ENCODE results near the gene LRATD1. TPM values are rescaled to one million over a fixed set of nuclear protein-coding genes. Genes with fewer than 3 reads are reported as not detected.

Gene LRATD1
- total RNA-seq, 1 experiment from 2014 or later = 15.4 TPM

DNA sequence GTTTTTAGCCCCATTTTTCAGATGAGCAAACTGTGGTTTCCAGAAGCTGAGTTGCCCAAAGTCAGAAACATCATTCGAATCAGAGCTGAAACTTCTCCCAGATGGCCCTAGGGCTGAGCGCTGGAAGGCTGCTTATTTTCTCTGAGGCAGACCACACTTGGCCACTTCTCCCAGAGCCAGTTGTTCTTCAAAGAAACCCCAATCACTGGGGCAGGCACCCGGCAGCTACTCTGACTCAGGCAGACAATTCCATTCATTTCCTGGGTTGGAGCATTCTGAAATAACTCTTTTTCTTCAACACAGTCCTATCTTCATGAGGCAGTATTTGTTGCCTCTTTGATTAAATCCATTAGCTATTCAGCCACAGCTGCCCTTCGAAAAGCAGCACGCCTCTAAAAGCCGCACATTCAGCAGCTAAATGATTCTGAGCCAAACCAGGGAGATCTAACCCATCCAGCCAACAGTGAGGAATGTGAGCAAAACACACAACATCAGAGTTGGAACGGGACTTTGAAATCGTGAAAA is 40.9 kb downstream of the LRATD1 start:
- TF ChIP-seq, protein P1, sequence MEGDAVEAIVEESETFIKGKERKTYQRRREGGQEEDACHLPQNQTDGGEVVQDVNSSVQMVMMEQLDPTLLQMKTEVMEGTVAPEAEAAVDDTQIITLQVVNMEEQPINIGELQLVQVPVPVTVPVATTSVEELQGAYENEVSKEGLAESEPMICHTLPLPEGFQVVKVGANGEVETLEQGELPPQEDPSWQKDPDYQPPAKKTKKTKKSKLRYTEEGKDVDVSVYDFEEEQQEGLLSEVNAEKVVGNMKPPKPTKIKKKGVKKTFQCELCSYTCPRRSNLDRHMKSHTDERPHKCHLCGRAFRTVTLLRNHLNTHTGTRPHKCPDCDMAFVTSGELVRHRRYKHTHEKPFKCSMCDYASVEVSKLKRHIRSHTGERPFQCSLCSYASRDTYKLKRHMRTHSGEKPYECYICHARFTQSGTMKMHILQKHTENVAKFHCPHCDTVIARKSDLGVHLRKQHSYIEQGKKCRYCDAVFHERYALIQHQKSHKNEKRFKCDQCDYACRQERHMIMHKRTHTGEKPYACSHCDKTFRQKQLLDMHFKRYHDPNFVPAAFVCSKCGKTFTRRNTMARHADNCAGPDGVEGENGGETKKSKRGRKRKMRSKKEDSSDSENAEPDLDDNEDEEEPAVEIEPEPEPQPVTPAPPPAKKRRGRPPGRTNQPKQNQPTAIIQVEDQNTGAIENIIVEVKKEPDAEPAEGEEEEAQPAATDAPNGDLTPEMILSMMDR (IDR thresholded peaks at IDR 0.05; ENCODE audit: unreplicated experiment) = no peak
- no peaks in the 10 kb centered on the region for H3K9me3 Mint-ChIP-seq (ENCODE audit: low read depth, unreplicated experiment)
- no peaks in the 10 kb centered on the region for H3K4me1 Mint-ChIP-seq (ENCODE audit: low read depth, unreplicated experiment)
- no peak for DNase-seq
- CTCF ChIA-PET = no interaction called here
- H3K36me3 Mint-ChIP-seq (ENCODE audit: insufficient read depth, unreplicated experiment) = no peaks in the 10 kb centered on the region
- intact Hi-C loops (cut with micrococcal nuclease; ENCODE audit: unreplicated experiment) = no loop called here
- BruUV-seq (replicated peaks) = no TSS peak
- H3K27ac Mint-ChIP-seq (ENCODE audit: unreplicated experiment) = no peak overlapping the region
- H3K4me3 Mint-ChIP-seq (ENCODE audit: low read depth, unreplicated experiment) = no peak overlapping the region
- no peaks in the 10 kb centered on the region for H3K27me3 Mint-ChIP-seq (ENCODE audit: unreplicated experiment)

DNA sequence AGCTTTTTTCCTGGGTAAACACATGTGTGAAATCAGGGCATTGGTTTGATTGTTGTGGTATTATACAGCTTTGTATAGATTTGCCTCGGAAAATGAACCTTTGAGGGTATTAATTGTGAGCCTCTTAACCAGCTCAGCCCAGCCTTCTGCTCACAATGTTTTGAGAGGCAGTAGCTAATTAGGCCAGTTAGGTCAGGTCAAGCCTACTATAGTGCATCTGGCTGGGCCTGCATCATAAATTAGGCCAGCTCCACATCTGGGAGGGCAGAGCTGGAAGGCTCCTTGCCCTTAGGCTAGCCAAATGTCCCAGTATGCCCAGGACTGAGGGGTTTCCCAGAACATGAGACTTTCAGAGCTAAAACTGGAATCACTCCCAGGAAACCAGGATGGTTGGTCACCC is 43.0 kb downstream of the LRATD1 start:
- Mint-ChIP-seq H3K36me3 (ENCODE audit: insufficient read depth, unreplicated experiment) (no peaks in the 10 kb centered on the region), H3K27ac (ENCODE audit: unreplicated experiment) (no peak overlapping the region), H3K9me3 (ENCODE audit: low read depth, unreplicated experiment) (no peaks in the 10 kb centered on the region), H3K27me3 (ENCODE audit: unreplicated experiment) (no peaks in the 10 kb centered on the region), H3K4me3 (ENCODE audit: low read depth, unreplicated experiment) (no peak overlapping the region), H3K4me1 (ENCODE audit: low read depth, unreplicated experiment) (no peaks in the 10 kb centered on the region)
- intact Hi-C loops (cut with micrococcal nuclease; ENCODE audit: unreplicated experiment) = no loop called here
- no TSS peak for BruUV-seq (replicated peaks)
- CTCF ChIA-PET = no interaction called here
- no peak for DNase-seq
- TF ChIP-seq, protein P1 (IDR thresholded peaks at IDR 0.05; ENCODE audit: unreplicated experiment) = no peak

DNA sequence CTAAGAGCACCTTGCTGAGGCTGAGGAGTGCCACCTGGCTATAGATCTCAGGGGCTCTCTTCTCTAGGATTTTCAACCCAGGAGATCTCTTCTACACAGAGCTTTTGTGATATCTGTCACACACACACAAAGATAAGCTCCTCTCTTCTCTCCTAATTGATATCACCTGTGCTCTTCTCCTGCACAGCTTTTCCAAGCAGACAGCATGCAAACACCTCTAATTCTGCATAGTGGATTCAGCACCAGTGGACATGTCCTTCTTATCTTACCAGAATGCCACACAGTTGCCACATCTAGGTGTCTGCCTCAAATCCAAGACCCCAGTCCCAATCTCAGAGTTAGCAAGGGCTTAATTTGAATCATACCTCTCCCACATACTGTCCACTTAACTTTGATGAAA is 43.9 kb downstream of the LRATD1 start:
- Mint-ChIP-seq H3K9me3 (ENCODE audit: low read depth, unreplicated experiment) (no peaks in the 10 kb centered on the region), H3K27ac (ENCODE audit: unreplicated experiment) (no peak overlapping the region), H3K4me1 (ENCODE audit: low read depth, unreplicated experiment) (no peaks in the 10 kb centered on the region), H3K4me3 (ENCODE audit: low read depth, unreplicated experiment) (no peak overlapping the region), H3K36me3 (ENCODE audit: insufficient read depth, unreplicated experiment) (no peaks in the 10 kb centered on the region), H3K27me3 (ENCODE audit: unreplicated experiment) (no peaks in the 10 kb centered on the region)
- CTCF ChIA-PET = no interaction called here
- intact Hi-C loops (cut with micrococcal nuclease; ENCODE audit: unreplicated experiment) = no loop called here
- no TSS peak for BruUV-seq (replicated peaks)
- DNase-seq = no peak
- TF ChIP-seq, protein P1 (IDR thresholded peaks at IDR 0.05; ENCODE audit: unreplicated experiment) = no peak

DNA sequence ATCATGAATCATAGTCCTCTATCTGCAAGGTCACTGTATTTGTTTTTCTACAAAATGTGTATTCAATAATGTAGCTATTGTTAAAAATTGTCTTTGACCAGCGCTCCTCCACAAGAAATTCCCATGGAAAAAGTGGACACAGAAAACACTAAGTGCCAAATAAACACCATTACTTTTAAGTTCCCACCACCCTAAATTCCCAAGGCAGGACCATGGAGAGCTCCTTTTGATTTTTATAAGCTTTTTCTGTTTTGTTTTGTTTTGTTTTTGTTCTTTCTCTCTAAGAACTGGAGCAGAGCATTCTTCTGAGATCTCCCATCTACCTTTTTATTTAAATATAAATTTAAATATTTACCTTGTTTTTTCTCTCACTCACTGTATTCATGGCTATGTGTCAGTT is 44.5 kb downstream of the LRATD1 start:
- TF ChIP-seq, protein P1 (IDR thresholded peaks at IDR 0.05; ENCODE audit: unreplicated experiment) = no peak
- Mint-ChIP-seq H3K36me3 (ENCODE audit: insufficient read depth, unreplicated experiment) (no peaks in the 10 kb centered on the region), H3K9me3 (ENCODE audit: low read depth, unreplicated experiment) (no peaks in the 10 kb centered on the region), H3K4me3 (ENCODE audit: low read depth, unreplicated experiment) (no peak overlapping the region), H3K27me3 (ENCODE audit: unreplicated experiment) (no peaks in the 10 kb centered on the region), H3K4me1 (ENCODE audit: low read depth, unreplicated experiment) (no peaks in the 10 kb centered on the region), H3K27ac (ENCODE audit: unreplicated experiment) (no peak overlapping the region)
- no peak for DNase-seq
- intact Hi-C loops (cut with micrococcal nuclease; ENCODE audit: unreplicated experiment) = no loop called here
- CTCF ChIA-PET = no interaction called here
- no TSS peak for BruUV-seq (replicated peaks)

All from Calu3 (cell line).